Fibroblast of the aortic adventitia (primary cell): ENCODE measurements around the gene LMAN1L. TPM values are rescaled to one million over a fixed set of nuclear protein-coding genes. Genes with fewer than 3 reads are reported as not detected.
"Not testable (repeated sequence)": the region's sequence is repeated elsewhere in the genome, so short reads cannot be mapped to it uniquely, and the experiment has no call there.

Source experiments
- DNase-seq: peaks from one replicate; pipeline ENCODE4 v3.0.0-alpha.2; 2010; ENCODE audit warnings: low read depth
- H3K4me3 ChIP-seq: 2 replicates; pipeline ENCODE4 v1.5.1; 2011; ENCODE audit warnings: low read depth, mild to moderate bottlenecking, control low read depth, low read length, moderate library complexity
- CTCF ChIP-seq: IDR thresholded peaks from 2 replicates; pipeline ENCODE4 v1.5.1; 2011; ENCODE audit warnings: mild to moderate bottlenecking, low read length, control low read depth, inconsistent platforms; ENCODE audit not compliant: insufficient read depth
- total RNA-seq: library from RNA; depleted of rRNA; stranded (reverse); fragments of >200 nt; gene quantifications from 2 replicates; pipeline ENCODE4 v1.2.3, GENCODE V29; 2012; ENCODE audit warnings: low replicate concordance

LMAN1L gene
- total RNA-seq, 1 donor, result not detected

- H3K4me3 ChIP-seq, result peak overlapping the region; percentile 92
- no peak for DNase-seq
- no peak for TF ChIP-seq CTCF
These were observed 30.2 kb upstream of the LMAN1L start for GRCh38 chr15:74782259-74783071.

GRCh38 chr15:74783072-74783807, 29.4 kb upstream of the LMAN1L start:
- peak overlapping the region; percentile 92 for H3K4me3 ChIP-seq
- DNase-seq, result no peak
- TF ChIP-seq CTCF, result no peak

GRCh38 chr15:74783808-74784175, 28.8 kb upstream of the LMAN1L start:
- peak overlapping the region; percentile 92 for H3K4me3 ChIP-seq
- no peak for DNase-seq
- no peak for TF ChIP-seq CTCF

GRCh38 chr15:74784426-74785193, 28.0 kb upstream of the LMAN1L start:
- no peak for TF ChIP-seq CTCF
- no peak for DNase-seq
- no peak overlapping the region for H3K4me3 ChIP-seq

GRCh38 chr15:74785194-74786032, 27.2 kb upstream of the LMAN1L start:
- no peak overlapping the region for H3K4me3 ChIP-seq
- TF ChIP-seq CTCF, result no peak
- DNase-seq, result no peak

GRCh38 chr15:74786081-74786480, 26.6 kb upstream of the LMAN1L start:
- not testable (repeated sequence) for H3K4me3 ChIP-seq, DNase-seq
